NK-92 (cell line): ENCODE results near the gene RGSL1.

Experiments
- DNase-seq: peaks from one replicate; lab custom pipeline; 2025; ENCODE audit not compliant: unreplicated experiment; lab: John Stamatoyannopoulos, UW

RGSL1 gene

DNA sequence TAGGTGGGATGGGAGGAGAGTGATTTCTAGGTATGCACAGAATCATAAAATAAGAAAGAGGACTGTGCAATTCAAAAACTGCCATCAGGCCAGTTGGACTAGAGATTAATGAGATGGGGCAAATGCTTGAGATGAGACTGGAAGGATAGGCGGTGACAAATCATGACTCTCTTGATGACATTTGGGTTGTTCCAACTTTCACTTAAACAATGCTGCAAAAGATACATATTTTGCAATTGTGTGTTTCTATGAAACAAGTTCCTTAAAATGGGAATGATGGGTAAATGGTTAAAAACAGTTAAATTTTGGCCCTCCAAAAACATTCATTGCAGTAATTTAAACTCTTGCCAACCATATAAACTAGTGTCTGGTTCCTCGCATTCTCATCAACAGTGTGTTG, 84.0 kb downstream of the RGSL1 start:
- DNase-seq: no peak

DNA sequence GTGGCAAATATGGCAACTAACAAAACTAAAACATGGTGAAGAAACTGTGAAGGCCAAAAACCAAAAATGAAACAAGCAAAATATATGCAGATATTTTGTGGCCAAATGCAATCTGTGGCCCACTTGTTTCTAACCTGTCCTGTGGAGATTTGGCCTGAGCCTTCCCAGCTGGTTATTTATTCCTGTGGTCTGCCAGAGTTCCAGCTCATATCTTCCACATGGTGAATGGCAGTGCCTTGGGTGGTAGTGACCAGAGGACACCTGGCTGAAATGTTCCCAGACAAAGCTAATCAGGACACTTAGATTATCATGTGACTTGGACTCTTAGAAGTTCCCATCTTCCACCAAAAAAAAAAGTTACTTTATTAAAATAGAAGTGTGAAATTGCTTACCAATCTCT, 99.4 kb downstream of the RGSL1 start:
- DNase-seq: no peak

DNA sequence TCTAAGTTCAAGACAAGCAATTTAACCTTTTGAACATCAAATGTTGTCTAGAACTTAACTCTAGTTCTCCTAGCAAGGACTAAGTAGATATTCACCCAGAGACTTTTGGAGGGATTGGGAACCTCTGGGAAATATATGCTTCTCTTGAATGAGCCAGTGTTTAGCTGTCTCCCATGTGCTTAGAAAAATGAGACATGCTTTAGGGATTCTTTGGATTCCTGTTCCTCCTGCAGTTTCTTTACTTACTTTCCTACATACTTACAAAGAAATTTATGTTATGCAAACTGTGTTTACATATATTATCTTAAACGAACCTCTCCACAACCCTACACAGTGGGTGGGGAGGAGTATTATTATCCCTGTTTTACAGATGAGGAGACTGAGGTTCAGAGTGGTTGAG, 99.9 kb downstream of the RGSL1 start:
- no peak for DNase-seq

DNA sequence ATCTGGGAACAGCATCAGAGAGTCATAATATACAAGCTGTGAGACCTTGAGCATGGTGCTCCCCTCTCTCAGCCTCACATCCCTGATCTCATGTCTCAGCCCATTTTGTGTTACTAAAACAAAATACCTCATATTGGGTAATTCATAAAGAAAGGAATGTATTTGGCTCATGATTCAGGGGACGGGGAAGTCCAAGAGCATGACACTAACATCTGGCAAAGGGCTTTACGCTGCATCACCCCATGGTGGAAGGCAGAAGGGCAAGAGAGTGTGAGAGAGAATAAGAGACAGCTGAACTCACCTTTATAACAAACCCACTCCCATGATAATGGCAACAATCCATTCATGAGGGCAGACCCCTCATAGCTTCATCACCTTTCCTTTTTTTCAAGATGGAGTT, 102.6 kb downstream of the RGSL1 start:
- DNase-seq: no peak

DNA sequence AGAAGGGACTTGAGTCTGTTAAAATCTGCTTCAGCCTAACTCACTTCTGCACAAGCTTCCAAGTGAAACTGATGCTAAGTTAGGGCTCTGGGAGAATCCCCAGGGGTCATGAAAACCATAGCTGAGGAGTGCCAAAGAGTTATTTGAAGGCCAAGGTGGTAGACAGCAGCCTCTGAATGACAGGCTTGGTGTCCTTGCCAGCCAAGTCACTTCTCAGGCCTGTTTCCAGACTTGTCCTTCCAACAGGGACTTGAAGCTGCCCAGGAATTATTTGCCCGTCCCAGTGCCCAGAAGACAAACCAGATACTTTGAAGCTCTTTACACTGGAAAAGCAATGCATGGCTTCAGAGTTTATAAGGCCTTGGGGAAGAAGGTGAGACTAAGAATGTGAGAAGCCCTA, 105.5 kb downstream of the RGSL1 start:
- no peak for DNase-seq

DNA sequence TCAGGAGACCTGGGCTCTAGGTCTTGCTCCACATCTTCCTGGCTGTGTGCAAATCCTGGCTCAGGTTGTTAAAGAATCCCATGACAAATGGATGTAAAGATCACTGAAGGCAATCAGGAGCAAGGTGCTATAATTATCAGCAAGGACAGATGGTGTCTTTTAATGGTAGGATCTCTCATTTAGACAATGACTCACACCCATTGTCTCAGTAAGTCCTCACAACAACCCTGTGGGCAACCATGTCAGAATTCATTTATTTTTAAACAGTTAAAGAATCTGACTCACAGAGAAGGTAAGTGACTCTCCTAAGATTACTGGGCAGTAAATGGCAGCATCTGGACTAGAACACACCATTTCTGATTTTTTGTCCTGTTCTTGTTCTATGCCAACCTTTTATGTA, 106.3 kb downstream of the RGSL1 start:
- DNase-seq: no peak

DNA sequence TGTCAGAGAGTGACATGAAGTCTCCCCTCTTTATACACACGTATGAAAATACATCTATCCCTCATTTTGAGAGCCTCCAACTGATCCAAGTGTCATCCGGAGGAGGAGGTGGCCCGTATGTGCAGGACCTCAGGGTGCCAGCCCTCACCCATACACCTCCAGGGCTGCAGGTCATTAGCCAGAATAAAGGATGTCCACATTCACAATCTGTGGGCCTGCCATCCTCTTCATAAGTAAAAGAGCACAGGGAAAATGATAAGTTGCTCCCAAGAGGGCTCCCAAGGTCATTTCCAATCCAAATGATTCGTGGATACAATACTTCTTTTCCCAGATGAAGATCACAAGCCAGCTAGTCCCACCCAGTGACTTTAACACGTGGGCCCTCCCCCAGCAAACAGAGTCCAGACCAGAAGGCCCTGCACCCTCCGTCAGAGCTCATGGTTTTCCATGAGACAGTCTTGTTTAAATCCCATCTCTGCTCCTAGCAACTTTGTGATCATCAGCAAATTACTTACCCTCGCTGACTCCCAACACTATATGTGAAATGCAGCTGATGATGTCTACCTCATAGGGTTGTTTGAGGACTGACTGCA, 110.5 kb downstream of the RGSL1 start:
- DNase-seq: no peak

DNA sequence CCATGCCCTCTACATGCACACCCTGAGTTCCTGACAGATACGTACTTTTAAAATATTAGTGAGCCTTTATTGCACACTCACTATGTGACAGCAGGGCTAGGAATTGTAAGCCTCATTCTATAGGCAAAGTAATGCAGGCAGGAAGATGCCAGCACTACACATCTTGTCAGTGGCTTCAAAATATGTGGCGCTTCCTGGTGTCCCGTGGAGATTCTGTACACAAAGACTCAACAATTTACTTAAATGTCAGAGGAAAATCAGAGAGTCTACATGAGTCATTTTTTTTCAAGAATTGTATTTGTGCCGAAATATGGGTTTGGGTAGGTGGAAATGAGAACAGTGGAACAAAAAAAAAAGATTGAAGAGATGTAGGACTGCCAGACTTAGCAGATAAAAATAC, 111.5 kb downstream of the RGSL1 start:
- DNase-seq: no peak

DNA sequence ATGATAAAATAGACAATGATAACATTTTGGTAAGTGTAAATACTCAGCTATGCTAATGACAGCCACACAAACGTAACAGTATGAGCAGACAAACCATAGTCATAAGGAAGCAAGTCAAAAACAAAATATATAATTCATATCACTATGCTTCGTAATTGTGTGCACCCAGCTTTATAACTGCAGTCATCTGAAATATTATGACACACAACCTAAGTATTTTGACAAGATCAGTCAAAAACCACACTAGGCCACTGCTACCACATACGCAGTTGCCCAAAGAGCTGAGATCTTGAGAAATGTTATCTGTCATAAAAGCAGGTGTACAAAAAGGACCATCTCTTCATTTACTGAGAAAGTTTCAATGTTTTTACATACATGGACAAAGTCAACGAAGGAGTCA, 113.1 kb downstream of the RGSL1 start:
- no peak for DNase-seq

DNA sequence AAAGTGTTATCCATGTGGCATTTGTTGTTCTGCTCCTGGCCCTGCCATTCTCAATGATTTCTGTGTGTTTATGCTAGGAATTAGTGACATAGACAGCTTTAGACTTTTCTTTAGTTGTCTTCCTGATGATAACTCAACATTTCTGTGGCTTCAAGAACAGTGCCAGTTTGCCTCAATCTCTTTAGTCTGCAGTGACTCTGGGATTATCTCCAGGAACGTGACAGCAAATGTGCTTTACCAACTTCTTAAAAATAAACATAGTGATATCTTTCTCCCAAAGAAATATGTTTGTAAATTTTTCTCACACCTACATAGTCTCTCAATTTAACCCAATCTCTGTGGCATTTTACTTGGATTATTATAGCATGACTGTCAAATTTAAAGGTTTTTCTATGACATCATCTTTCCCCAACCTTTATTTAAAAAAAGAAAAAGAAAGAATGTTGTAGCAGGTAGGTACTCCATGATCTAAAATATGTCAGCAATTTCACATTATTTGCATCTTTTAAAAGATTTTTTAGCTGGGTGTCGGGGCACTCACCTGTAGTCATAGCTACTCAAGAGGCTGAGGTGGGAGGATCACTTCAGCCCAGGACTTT, 114.6 kb downstream of the RGSL1 start:
- no peak for DNase-seq

DNA sequence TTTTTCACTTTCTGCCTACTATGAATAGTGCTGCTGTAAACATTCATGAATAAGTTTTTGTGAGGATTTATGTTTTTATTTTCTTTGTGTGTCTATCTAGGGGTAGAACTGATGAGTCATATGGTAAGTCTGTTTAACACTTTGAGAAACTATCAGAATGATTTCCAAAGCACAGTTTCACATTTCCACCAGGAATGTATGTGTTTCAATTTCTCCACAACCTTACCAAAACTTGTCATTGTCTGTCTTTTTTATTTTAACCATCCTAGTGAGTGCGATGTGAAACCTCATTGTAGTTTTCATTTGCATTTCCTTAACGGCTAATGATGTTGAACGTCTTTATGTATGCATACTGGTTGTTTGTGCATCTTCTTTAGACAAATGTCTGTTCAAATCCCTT, 115.6 kb downstream of the RGSL1 start:
- DNase-seq: no peak

DNA sequence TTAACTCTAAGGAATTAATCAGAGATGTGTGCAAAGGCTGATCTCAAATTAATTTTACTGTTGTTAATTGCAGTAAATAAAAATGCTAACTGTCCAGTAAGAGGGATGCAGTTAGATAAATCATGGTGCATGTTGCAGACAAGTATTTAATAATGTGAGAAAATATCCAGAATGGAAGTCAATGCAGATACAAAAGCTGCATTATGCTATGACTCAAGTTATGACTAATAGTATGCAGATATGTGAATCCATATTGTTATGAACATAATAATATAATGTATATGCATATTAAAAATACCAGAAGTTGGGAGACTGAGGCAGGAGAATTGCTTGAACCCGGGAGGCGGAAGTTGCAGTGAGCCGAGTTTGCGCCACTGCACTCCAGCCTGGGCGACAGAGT, 117.7 kb downstream of the RGSL1 start:
- no peak for DNase-seq

DNA sequence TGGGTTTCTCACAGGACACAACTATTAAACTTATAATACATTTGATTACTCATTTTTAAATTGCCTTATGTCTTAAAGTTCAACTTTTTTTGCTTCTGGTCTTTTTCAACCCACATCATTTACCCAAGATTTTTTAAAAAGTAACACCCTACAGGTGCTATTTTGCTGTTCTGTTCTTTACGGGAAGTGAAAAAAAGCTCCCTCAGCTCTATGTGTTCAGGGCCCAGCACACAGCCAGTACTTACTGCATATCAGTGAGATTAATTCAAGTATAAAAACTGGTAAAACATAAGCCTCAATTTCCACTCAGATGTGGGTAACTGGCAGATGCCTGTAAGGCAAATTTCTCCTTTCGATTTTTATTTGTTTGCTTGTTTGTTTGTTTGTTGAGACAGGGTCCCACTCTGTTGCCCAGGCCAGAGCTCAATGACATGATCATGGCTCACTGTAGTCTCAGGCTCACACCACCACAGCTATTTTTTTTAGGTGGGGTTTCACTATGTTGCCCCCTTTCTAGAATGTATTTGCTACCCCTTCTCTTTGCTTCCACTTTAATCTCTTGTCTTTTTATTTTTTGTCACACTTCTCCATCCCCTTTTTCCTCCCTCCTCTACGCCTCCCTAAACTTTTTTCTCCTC, 118.8 kb downstream of the RGSL1 start:
- no peak for DNase-seq

DNA sequence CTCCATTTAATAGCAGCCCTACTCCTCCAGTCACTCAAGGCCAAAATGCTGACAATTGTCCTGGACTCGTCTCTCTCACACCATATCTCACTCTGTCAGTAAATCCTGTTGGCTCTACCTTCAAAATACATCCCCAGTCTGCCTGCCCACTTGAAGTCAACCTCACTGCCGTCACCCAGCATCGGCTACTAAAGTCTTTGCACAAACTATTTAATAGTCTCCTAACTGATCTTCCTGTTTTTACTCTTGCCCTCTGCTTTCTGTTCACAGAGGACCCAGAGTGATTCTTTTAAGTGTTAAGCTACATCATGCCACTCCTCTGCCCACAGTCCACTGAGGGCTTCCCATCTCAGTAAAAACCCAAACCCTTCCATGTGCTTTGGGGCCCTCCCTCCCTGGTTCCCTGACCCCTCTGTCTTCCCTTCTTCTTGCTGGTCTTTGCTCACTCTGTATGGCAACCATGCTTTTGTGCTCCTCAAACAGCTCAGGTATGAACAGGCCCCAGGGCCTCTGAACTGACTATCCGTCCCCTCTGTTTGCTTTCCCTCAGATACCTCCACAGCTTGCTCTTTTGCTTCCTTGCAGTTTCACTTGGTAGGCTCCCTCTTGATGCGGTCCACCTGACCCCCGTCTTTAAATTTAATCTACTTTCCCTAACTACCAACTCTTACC, 120.1 kb downstream of the RGSL1 start:
- no peak for DNase-seq

DNA sequence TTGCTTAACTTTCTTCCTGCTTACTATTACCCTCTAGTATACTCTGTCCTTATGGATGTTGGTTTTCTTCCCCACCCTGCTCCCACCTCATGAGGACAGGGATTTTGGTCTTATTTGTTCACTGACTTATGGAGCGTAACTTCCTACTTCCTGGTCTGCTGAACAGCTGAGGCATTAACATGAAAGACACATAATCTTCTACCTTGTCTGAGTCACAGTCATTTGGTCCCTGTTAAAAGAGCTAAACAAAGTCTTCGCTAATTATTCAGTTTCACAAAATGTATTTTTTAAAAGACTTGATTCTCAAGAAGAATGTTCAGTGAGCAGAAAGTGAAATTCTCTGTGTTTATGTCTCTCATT, 120.6 kb downstream of the RGSL1 start:
- no peak for DNase-seq

DNA sequence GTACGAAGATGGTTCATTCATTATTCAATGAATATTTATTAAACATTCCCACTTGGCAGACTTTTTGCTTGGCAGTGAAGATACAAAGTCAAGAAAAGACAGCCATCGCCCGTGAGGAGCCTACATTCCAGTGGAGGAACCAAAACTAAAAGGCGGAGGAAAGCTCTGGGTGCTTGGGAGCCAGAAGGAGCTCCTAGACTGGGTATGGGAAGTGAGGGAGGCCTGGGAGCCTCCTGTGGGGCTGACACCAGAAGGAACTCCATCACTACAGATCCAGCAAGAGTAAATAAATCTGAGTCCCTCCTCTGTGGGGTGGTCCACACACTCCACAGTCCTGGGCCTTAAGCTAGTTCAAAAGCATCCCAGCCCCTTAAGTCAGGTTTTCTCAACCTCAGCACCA, 124.2 kb downstream of the RGSL1 start:
- no peak for DNase-seq

DNA sequence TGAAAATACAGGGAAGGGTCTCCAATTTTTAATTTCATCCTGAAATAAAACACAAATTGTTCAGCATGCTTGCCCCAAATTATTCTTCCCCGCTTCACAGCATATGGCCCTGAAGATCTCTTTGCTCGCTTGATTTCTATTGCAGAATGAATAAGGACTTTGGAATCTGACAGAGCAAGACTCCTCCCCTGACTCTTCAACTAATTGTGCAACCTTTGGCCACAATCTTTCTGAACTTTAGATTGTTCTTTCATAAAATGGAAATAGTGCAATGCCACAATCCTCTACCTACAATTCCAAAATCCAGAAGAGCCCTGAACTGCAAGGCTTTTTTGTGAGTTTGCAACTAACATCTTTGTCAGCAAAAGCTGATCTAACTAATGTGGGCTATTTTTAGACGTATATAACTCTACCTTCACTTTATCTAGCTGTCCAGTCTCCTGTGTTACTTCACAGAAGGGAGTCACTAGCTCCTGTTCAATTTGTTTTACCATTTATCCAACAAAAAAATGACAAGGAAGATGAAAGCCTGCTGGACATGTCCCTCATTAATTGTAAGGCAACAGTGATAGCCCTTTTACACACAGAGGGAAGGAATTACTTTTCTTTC, 125.7 kb downstream of the RGSL1 start:
- no peak for DNase-seq

DNA sequence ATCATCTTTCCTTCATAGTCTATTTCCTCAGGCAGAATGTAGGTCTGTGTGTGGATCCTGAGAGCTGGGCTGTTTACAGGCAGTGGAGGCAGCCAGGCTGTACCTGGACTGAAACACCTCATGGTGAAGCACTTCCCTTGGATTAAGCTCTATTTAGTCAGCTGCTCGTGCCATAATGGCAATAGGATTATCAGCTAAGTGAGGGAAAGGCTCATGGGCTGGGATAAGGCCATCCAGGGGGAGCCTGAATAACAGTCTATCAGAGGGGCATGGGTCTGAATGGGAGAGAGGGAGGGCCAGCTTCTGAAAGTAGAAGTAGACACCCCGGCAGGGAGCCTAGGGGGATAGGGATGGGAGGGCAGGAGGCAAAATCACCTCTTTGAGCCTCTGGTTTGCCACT, 130.8 kb downstream of the RGSL1 start:
- DNase-seq: no peak

DNA sequence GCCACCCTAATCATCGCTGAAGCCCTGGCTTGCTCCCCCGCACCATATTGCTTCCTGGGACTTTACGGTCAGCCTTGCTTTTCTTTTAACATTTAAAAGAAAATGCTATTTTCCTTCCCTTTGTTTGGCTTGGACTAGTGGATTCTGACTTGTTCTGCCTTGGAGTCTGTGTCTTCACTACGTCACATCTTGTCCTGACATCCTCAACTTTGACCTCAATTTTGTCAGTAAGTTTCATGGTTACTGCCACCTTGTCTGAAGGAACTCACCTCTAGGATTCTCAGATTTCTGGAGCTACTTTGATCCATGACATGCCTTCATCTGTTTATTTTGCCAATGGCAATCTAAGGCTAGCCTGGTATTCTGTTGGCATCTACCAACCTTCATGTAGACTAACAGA, 134.8 kb downstream of the RGSL1 start:
- no peak for DNase-seq

DNA sequence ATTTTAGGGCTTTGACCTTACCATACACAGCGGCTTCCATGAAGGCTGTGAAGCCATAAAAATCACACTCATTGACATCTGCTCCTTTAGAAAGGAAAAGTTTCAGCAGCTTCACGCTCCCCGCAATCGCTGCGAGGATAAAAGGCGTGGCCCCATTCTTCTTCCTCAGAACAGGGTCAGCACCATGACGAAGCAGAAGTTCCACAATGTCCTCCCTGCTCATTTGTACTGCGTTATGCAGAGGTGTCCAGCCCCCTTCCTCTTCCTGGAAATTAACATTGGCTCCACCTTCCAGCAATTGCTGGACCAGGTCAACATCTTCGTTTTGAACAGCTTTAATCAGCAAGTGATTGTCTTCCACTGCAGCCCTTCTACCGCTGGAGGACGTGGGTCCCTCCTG, 136.4 kb downstream of the RGSL1 start:
- no peak for DNase-seq

DNA sequence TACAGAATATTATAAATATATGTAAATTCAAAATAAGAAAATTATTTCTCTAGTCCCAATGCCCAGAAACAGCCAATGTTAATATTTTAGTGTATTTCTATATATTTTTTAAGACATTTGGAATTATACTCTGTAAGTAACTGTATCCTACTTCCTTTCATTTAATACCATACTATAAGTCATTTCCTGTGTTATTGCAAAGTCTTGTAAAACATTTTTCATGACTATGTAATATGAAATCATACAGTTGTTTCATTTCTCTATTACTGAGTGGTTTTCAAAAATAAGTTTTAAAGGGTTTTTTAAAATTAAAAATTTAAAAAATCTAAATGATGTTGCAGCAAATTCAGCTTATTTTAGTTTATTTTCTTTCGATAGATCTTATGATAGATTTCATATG, 137.1 kb downstream of the RGSL1 start:
- no peak for DNase-seq
